ENCODE data around the gene STX1A. TPM values are rescaled to one million over a fixed set of nuclear protein-coding genes. Genes with fewer than 3 reads are reported as not detected.

The STX1A gene
- total RNA-seq, 2 donors from 2014 or later, result 2.6 TPM

GRCh38 chr7:73683788-73684693 is 35.4 kb downstream of the STX1A start:
- peaks cover 0 to 42% of the 10 kb centered on the region in 2 donors for H3K4me1 ChIP-seq

GRCh38 chr7:73683056-73683787 is 36.2 kb downstream of the STX1A start, which contains the start of the genes BUD23 and DNAJC30:
Gene BUD23, plus strand, starts transcription at chr7:73683597. Its CDS starts 29 bp downstream, at chr7:73683626.
Gene DNAJC30, minus strand, starts transcription at chr7:73683453. Its CDS starts 30 bp downstream, at chr7:73683423.
- no peaks in the 10 kb centered on the region for H3K9me3 ChIP-seq
- H3K27me3 ChIP-seq, result no peaks in the 10 kb centered on the region
- no peak for TF ChIP-seq CTCF (IDR thresholded peaks at IDR 0.05)
- H3K4me1 ChIP-seq, result peaks cover 0 to 47% of the 10 kb centered on the region in 2 donors
- peak; percentile 98 for DNase-seq (ENCODE audit: low spot score)
- H3K4me3 ChIP-seq, result peak within 1 kb of the TSS; percentile 83 to 99
- H3K36me3 ChIP-seq, result peaks cover 17% of the 10 kb centered on the region
- H3K27ac ChIP-seq, result peak within 1 kb of the TSS; percentile 81 to 86

More at GRCh38 chr7:73683788-73684693, 35.4 kb downstream of the STX1A start:
- Histone ChIP-seq H3K27me3 (no peaks in the 10 kb centered on the region), H3K4me3 (peak overlapping the region; percentile 83 to 99), H3K27ac (peak overlapping the region; percentile 81 to 86), H3K36me3 (peaks cover 20% of the 10 kb centered on the region), H3K9me3 (no peaks in the 10 kb centered on the region)
- no peak for DNase-seq (ENCODE audit: low spot score)
- no peak for TF ChIP-seq CTCF (IDR thresholded peaks at IDR 0.05)

- Histone ChIP-seq H3K27ac (peak overlapping the region; percentile 81 to 86), H3K27me3 (no peaks in the 10 kb centered on the region), H3K4me3 (peak overlapping the region; percentile 83 to 99), H3K4me1 (peaks cover 0 to 47% of the 10 kb centered on the region in 2 donors), H3K9me3 (no peaks in the 10 kb centered on the region), H3K36me3 (peaks cover 17% of the 10 kb centered on the region)
- DNase-seq (ENCODE audit: low spot score), result no peak
- TF ChIP-seq CTCF (IDR thresholded peaks at IDR 0.05), result no peak
Observed at GRCh38 chr7:73682745-73683055, 36.8 kb downstream of the STX1A start.

- no peak overlapping the region for H3K4me3 ChIP-seq
- H3K4me1 ChIP-seq, result peaks cover 0 to 47% of the 10 kb centered on the region in 2 donors
- DNase-seq (ENCODE audit: low spot score), result no peak
- no peaks in the 10 kb centered on the region for H3K27me3 ChIP-seq
- no peak for TF ChIP-seq CTCF (IDR thresholded peaks at IDR 0.05)
- H3K36me3 ChIP-seq, result peaks cover 6% of the 10 kb centered on the region
- H3K27ac ChIP-seq, result peak overlapping the region; percentile 27 to 86
- H3K9me3 ChIP-seq, result no peaks in the 10 kb centered on the region
Observed at GRCh38 chr7:73681031-73681430, 38.4 kb downstream of the STX1A start.

GRCh38 chr7:73680501-73680900 is 39.0 kb downstream of the STX1A start:
- Histone ChIP-seq H3K4me1 (peaks cover 0 to 47% of the 10 kb centered on the region in 2 donors), H3K27ac (no peak overlapping the region)
- DNase-seq (ENCODE audit: low spot score), result no peak

More at GRCh38 chr7:73680501-73680900, 39.0 kb downstream of the STX1A start:
- Histone ChIP-seq H3K4me3 (no peak overlapping the region), H3K36me3 (peaks cover 6% of the 10 kb centered on the region), H3K27me3 (no peaks in the 10 kb centered on the region), H3K9me3 (no peaks in the 10 kb centered on the region)
- no peak for TF ChIP-seq CTCF (IDR thresholded peaks at IDR 0.05)

Data from right atrium auricular region (tissue), 2 donors.